C1 segment of cervical spinal cord (tissue), 14 donors: ENCODE data around the gene DLG4.
A peak's percentile ranks its signal among the peaks of the same experiment; 100 is the strongest.
"Not testable (repeated sequence)": the region's sequence is repeated elsewhere in the genome, so short reads cannot be mapped to it uniquely, and the experiment has no call there.

Experiments used
- DNase-seq, 14 donors: peaks; one replicate each; lab custom pipeline; 2025; lab: John Stamatoyannopoulos, UW

DLG4 gene

GRCh38 chr17:7190276-7190917 is 29.2 kb downstream of the DLG4 start:
- no peak for DNase-seq

- no peak for DNase-seq
These were observed 33.4 kb downstream of the DLG4 start for GRCh38 chr17:7186241-7186640.

- no peak for DNase-seq
These were observed 35.0 kb downstream of the DLG4 start for GRCh38 chr17:7184647-7185046.

GRCh38 chr17:7184091-7184488 is 35.5 kb downstream of the DLG4 start:
- DNase-seq, result peak in 3 of 14 donors; percentile 4 to 16 (median 8)

- DNase-seq, result no peak
These were observed 36.1 kb downstream of the DLG4 start for GRCh38 chr17:7183433-7184090.

- not testable (repeated sequence) for DNase-seq
These were observed 37.5 kb downstream of the DLG4 start for GRCh38 chr17:7182101-7182500.

- DNase-seq, result no peak
These were observed 40.0 kb downstream of the DLG4 start, which contains the start of gene ASGR1 for GRCh38 chr17:7179317-7180254. Gene ASGR1, minus strand, starts transcription at chr17:7179370. Its CDS starts 807 bp downstream, at chr17:7178563.

- DNase-seq, result no peak
These were observed 40.7 kb downstream of the DLG4 start for GRCh38 chr17:7178973-7179316.

GRCh38 chr17:7177954-7178477 is 41.6 kb downstream of the DLG4 start:
- DNase-seq, result no peak

GRCh38 chr17:7177191-7177953 is 42.3 kb downstream of the DLG4 start:
- DNase-seq, result peak in 12 of 14 donors; percentile 7 to 62 (median 24)

- DNase-seq, result no peak
These were observed 42.8 kb downstream of the DLG4 start for GRCh38 chr17:7176841-7177190.

GRCh38 chr17:7176107-7176840 is 43.4 kb downstream of the DLG4 start:
- no peak for DNase-seq

- no peak for DNase-seq
These were observed 44.3 kb downstream of the DLG4 start for GRCh38 chr17:7175330-7175733.

GRCh38 chr17:7174603-7175326 is 44.9 kb downstream of the DLG4 start:
- no peak for DNase-seq

GRCh38 chr17:7173687-7174602 is 45.7 kb downstream of the DLG4 start:
- DNase-seq, result peak in 4 of 14 donors; percentile 3 to 65 (median 26)

GRCh38 chr17:7172522-7173191 is 47.0 kb downstream of the DLG4 start:
- DNase-seq, result not testable (repeated sequence)

- not testable (repeated sequence) for DNase-seq
These were observed 50.1 kb downstream of the DLG4 start for GRCh38 chr17:7169565-7169908.

GRCh38 chr17:7168841-7169564 is 50.6 kb downstream of the DLG4 start:
- not testable (repeated sequence) for DNase-seq
